ENCODE data around the gene ENTPD8. TPM values are rescaled to one million over a fixed set of nuclear protein-coding genes. Genes with fewer than 3 reads are reported as not detected.

The ENTPD8 gene
- not detected in 2 replicates for total RNA-seq
- not detected for total RNA-seq (2013)
- not detected in 2 replicates for polyA plus RNA-seq
- polyA minus RNA-seq: 0.14 TPM in 1 of 2 replicates, not detected in the other

DNA sequence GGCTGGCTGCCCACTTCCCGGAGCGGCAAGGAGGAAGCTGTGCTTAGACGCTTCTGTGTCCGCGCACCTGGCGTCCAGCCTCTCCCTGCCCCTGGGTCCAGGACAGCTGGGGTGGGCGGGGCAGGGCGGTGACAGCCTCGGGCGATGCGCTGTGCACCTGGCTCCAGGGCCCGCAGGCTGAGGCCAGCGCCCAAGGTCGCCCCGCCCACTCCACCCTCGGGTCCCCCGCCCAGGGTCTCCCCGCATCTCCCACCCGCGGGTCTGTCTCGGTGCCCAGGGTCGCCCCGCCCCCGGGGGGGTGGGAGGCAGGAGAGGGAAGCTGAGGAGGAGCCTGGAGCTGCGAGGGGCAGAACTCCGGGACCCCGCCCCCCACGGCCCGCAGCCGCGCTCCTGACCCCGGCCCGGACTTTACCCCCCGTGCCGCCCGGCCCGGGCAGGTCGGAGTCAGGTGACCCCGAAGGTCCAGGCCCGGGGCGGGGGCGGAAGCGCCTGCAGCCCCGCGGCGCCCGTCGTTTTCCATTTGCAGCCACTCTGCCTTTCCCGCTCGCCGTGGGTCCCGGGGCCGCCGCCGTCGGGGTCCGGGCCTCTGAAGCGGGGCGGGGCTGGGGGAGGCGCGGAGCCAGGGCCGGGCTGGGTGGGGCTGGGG lies at the start of gene ENTPD8:
ENTPD8 (minus strand) TSS at position 69 of the 646 bp plus-strand sequence. CDS start 3,072 bp downstream, outside the sequence.
- peak within 1 kb of the TSS; percentile 51 for H2AFZ ChIP-seq (ENCODE audit: insufficient read depth, low read depth, low read length, poor library complexity, severe bottlenecking)
- peak within 1 kb of the TSS in 3 of 5 experiments; percentile 39 to 46 (median 42) for H3K4me3 ChIP-seq (ENCODE audit: control extremely low read depth in 1 of 5, extremely low read depth in 1 of 5, insufficient read depth in 1 of 5, low read depth in 2 of 5, low read length in 4 of 5)
- H3K27me3 ChIP-seq (replicated peaks in 1 of 4; ENCODE audit: control extremely low read depth in 1 of 4, control insufficient read depth in 3 of 4, insufficient read depth in 4 of 4, low read length in 3 of 4): peaks cover 0 to 20% (median 7%) of the 10 kb centered on the region in 4 experiments
- intact Hi-C loops (cut with micrococcal nuclease): loop anchor here (1.0 kb wide), 1 partner anchor 18 kb away; the partner anchor contains the start of genes EXD3 and NOXA1
- under 1% methylated on average over 37 of the region's 62 CpGs for WGBS (ENCODE audit: insufficient coverage)
- ChIA-PET POLR2A (interaction anchor here (0.6 to 0.9 kb wide), 2 partner anchors 14 to 18 kb away, joined by 5 to 6 read pairs; partner anchors contain the start of genes EXD3 and NOXA1), CTCF (interaction anchor here (0.6 to 3.3 kb wide), 4 partner anchors 13 to 29 kb away, joined by 3 to 23 read pairs (median 4); partner anchors contain the start of genes EXD3 and NOXA1)
- peaks cover 0 to 3% (median 0%) of the 10 kb centered on the region in 3 donors for H3K9me3 ChIP-seq (ENCODE audit: control extremely low read depth in 1 of 3, control insufficient read depth in 2 of 3, insufficient read depth in 1 of 3, low read length in 2 of 3)
- no peaks in the 10 kb centered on the region for H3K36me3 ChIP-seq (replicated peaks in 1 of 2; ENCODE audit: control extremely low read depth in 1 of 2, control insufficient read depth in 1 of 2, extremely low read depth in 1 of 2, insufficient read depth in 2 of 2, low read length in 1 of 2)
- H3K27ac ChIP-seq (ENCODE audit: low read length in 2 of 2): no peak within 1 kb of the TSS
- Mint-ChIP-seq H3K9me3 (ENCODE audit: insufficient read depth) (no peaks in the 10 kb centered on the region), H3K27ac (no peak within 1 kb of the TSS), H3K4me1 (peaks cover 8% of the 10 kb centered on the region), H3K4me3 (peak within 1 kb of the TSS; percentile 79), H3K27me3 (peaks cover 11% of the 10 kb centered on the region)
- no peaks in the 10 kb centered on the region for H3K79me2 ChIP-seq (ENCODE audit: control insufficient read depth, insufficient read depth, low read length)
- no peak for TF ChIP-seq EZH2 (IDR thresholded peaks at IDR 0.05; ENCODE audit: borderline replicate concordance, insufficient read depth, low read depth, low read length, poor library complexity, severe bottlenecking)
- no peaks in the 10 kb centered on the region for H4K20me1 ChIP-seq (ENCODE audit: control insufficient read depth, insufficient read depth, low read length, poor library complexity, severe bottlenecking)
- peaks cover 7 to 18% of the 10 kb centered on the region in 2 donors for H3K4me1 ChIP-seq (ENCODE audit: control insufficient read depth in 2 of 2, insufficient read depth in 2 of 2, low read length in 2 of 2)
- peak; percentile 22 for ATAC-seq (ENCODE audit: low read depth)
- no peak for DNase-seq
- peak within 1 kb of the TSS; percentile 88 for H3K4me2 ChIP-seq (replicated peaks; ENCODE audit: low read depth, low read length, poor library complexity, severe bottlenecking)
- peak within 1 kb of the TSS; percentile 53 for H3K9ac ChIP-seq (ENCODE audit: low read length)

DNA sequence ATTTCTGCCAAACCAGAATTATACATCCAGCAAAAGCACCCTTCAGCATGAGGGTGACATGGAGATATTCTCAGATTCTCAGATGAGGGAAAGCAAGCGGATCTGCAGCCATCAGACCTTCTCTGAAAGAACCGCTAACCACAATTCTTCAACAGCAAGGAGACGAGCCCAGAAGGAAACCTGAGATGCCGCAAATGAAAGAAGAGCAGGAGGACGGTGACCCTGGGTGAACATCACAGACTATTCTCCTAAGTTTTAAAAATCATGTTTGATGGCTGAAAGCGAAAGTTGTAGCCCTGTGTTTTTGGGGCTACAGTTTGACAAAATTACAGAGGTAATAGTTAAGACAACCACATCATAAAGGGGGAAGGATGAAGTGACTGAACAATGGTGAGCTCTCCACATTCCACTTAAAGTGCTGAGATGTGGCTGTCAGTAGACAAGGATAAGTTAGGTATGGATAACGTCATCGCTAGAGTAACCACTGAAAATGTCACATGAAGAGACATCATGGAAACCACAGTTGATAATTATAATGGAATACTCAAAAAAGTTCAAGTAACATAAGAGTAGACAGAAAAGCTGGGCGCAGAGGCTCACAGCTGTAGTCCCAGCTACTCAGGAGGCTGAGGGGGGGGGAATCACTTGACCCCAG lies 49.5 kb upstream of the ENTPD8 start:
- Histone ChIP-seq H3K9me3 (ENCODE audit: control extremely low read depth in 1 of 3, control insufficient read depth in 2 of 3, insufficient read depth in 1 of 3, low read length in 2 of 3) (peaks cover 0 to 17% (median 0%) of the 10 kb centered on the region in 3 donors), H3K27me3 (replicated peaks in 1 of 4; ENCODE audit: control extremely low read depth in 1 of 4, control insufficient read depth in 3 of 4, insufficient read depth in 4 of 4, low read length in 3 of 4) (no peaks in the 10 kb centered on the region), H4K20me1 (ENCODE audit: control insufficient read depth, insufficient read depth, low read length, poor library complexity, severe bottlenecking) (no peaks in the 10 kb centered on the region), H2AFZ (ENCODE audit: insufficient read depth, low read depth, low read length, poor library complexity, severe bottlenecking) (no peak overlapping the region), H3K9ac (ENCODE audit: low read length) (no peak overlapping the region), H3K4me2 (replicated peaks; ENCODE audit: low read depth, low read length, poor library complexity, severe bottlenecking) (no peak overlapping the region), H3K36me3 (replicated peaks in 1 of 2; ENCODE audit: control extremely low read depth in 1 of 2, control insufficient read depth in 1 of 2, extremely low read depth in 1 of 2, insufficient read depth in 2 of 2, low read length in 1 of 2) (peaks cover 0 to 11% of the 10 kb centered on the region in 2 experiments), H3K4me1 (ENCODE audit: control insufficient read depth in 2 of 2, insufficient read depth in 2 of 2, low read length in 2 of 2) (no peaks in the 10 kb centered on the region), H3K27ac (ENCODE audit: low read length in 2 of 2) (no peak overlapping the region), H3K79me2 (ENCODE audit: control insufficient read depth, insufficient read depth, low read length) (no peaks in the 10 kb centered on the region), H3K4me3 (ENCODE audit: control extremely low read depth in 1 of 5, extremely low read depth in 1 of 5, insufficient read depth in 1 of 5, low read depth in 2 of 5, low read length in 4 of 5) (no peak overlapping the region)
- TF ChIP-seq, protein P1, sequence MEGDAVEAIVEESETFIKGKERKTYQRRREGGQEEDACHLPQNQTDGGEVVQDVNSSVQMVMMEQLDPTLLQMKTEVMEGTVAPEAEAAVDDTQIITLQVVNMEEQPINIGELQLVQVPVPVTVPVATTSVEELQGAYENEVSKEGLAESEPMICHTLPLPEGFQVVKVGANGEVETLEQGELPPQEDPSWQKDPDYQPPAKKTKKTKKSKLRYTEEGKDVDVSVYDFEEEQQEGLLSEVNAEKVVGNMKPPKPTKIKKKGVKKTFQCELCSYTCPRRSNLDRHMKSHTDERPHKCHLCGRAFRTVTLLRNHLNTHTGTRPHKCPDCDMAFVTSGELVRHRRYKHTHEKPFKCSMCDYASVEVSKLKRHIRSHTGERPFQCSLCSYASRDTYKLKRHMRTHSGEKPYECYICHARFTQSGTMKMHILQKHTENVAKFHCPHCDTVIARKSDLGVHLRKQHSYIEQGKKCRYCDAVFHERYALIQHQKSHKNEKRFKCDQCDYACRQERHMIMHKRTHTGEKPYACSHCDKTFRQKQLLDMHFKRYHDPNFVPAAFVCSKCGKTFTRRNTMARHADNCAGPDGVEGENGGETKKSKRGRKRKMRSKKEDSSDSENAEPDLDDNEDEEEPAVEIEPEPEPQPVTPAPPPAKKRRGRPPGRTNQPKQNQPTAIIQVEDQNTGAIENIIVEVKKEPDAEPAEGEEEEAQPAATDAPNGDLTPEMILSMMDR (IDR thresholded peaks at IDR 0.05): no peak
- no peak for TF ChIP-seq EZH2 (IDR thresholded peaks at IDR 0.05; ENCODE audit: borderline replicate concordance, insufficient read depth, low read depth, low read length, poor library complexity, severe bottlenecking)
- peaks cover 2% of the 10 kb centered on the region for H3K4me1 Mint-ChIP-seq
- CTCF ChIA-PET: no interaction called here
- H3K27me3 Mint-ChIP-seq: no peaks in the 10 kb centered on the region
- no peak overlapping the region for H3K4me3 Mint-ChIP-seq
- ATAC-seq (ENCODE audit: low read depth) (no peak), DNase-seq (no peak)
- no peak overlapping the region for H3K27ac Mint-ChIP-seq
- no peaks in the 10 kb centered on the region for H3K9me3 Mint-ChIP-seq (ENCODE audit: insufficient read depth)
- WGBS (ENCODE audit: insufficient coverage): 100% methylated on average over 2 of the region's 9 CpGs
- POLR2A ChIA-PET: no interaction called here
- intact Hi-C loops (cut with micrococcal nuclease): no loop called here

Measured in B cell (primary cell).